ENCODE data around the gene DDX54. TPM values are rescaled to one million over a fixed set of nuclear protein-coding genes. Genes with fewer than 3 reads are reported as not detected.
A peak's percentile ranks its signal among the peaks of the same experiment; 100 is the strongest.

Gene DDX54
- total RNA-seq, 2 donors from 2014 or later, result 27.3 to 84.2 TPM

GRCh38 chr12:113221997-113222729 lies 36.9 kb upstream of the DDX54 start:
- no peak for TF ChIP-seq CTCF (IDR thresholded peaks at IDR 0.05)

GRCh38 chr12:113221181-113221996 lies 36.1 kb upstream of the DDX54 start, which contains the start of gene TPCN1:
TPCN1 (plus strand) TSS chr12:113221464; CDS start chr12:113226853, 5,389 bp downstream.
- Histone ChIP-seq H3K27me3 (replicated peaks; ENCODE audit: insufficient read depth) (no peaks in the 10 kb centered on the region), H3K9me3 (no peaks in the 10 kb centered on the region), H3K4me1 (ENCODE audit: control insufficient read depth in 1 of 2, low read depth in 2 of 2) (peaks cover 25 to 56% of the 10 kb centered on the region in 2 donors), H3K36me3 (no peaks in the 10 kb centered on the region), H3K4me3 (peak within 1 kb of the TSS; percentile 85), H3K27ac (peak within 1 kb of the TSS; percentile 84 to 91)
- no peak for TF ChIP-seq CTCF (IDR thresholded peaks at IDR 0.05)
- peak; percentile 99 for DNase-seq (ENCODE audit: low spot score)
- ATAC-seq (ENCODE audit: insufficient number of reproducible peaks, low FRiP score, low read depth), result peak; percentile 97

More at GRCh38 chr12:113221997-113222729, 36.9 kb upstream of the DDX54 start:
- H3K9me3 ChIP-seq, result no peaks in the 10 kb centered on the region
- no peaks in the 10 kb centered on the region for H3K27me3 ChIP-seq (replicated peaks; ENCODE audit: insufficient read depth)
- ATAC-seq (ENCODE audit: insufficient number of reproducible peaks, low FRiP score, low read depth) (no peak), DNase-seq (ENCODE audit: low spot score) (no peak)
- H3K36me3 ChIP-seq, result no peaks in the 10 kb centered on the region
- H3K27ac ChIP-seq, result peak overlapping the region; percentile 84 to 91
- H3K4me3 ChIP-seq, result peak overlapping the region; percentile 85
- H3K4me1 ChIP-seq (ENCODE audit: control insufficient read depth in 1 of 2, low read depth in 2 of 2), result peaks cover 23 to 56% of the 10 kb centered on the region in 2 donors

- Histone ChIP-seq H3K4me3 (peak overlapping the region; percentile 67), H3K27ac (no peak overlapping the region), H3K36me3 (no peaks in the 10 kb centered on the region), H3K27me3 (replicated peaks; ENCODE audit: insufficient read depth) (no peaks in the 10 kb centered on the region), H3K4me1 (ENCODE audit: control insufficient read depth in 1 of 2, low read depth in 2 of 2) (peaks cover 32 to 61% of the 10 kb centered on the region in 2 donors), H3K9me3 (no peaks in the 10 kb centered on the region)
- ATAC-seq (ENCODE audit: insufficient number of reproducible peaks, low FRiP score, low read depth), result no peak
- TF ChIP-seq CTCF (IDR thresholded peaks at IDR 0.05), result no peak
- no peak for DNase-seq (ENCODE audit: low spot score)
Measured at GRCh38 chr12:113220593-113221180, 35.4 kb upstream of the DDX54 start.

- ATAC-seq (ENCODE audit: insufficient number of reproducible peaks, low FRiP score, low read depth) (no peak), DNase-seq (ENCODE audit: low spot score) (no peak)
- no peaks in the 10 kb centered on the region for H3K36me3 ChIP-seq
- peak overlapping the region in 1 of 2 donors; percentile 65 for H3K27ac ChIP-seq
- no peaks in the 10 kb centered on the region for H3K9me3 ChIP-seq
- TF ChIP-seq CTCF (IDR thresholded peaks at IDR 0.05), result no peak
- peaks cover 35 to 53% of the 10 kb centered on the region in 2 donors for H3K4me1 ChIP-seq (ENCODE audit: control insufficient read depth in 1 of 2, low read depth in 2 of 2)
- no peak overlapping the region for H3K4me3 ChIP-seq
- no peaks in the 10 kb centered on the region for H3K27me3 ChIP-seq (replicated peaks; ENCODE audit: insufficient read depth)
Measured at GRCh38 chr12:113216027-113216426, 30.7 kb upstream of the DDX54 start.

All from thoracic aorta (tissue), 2 donors.